ENCODE measurements around the gene SBNO2. TPM values are rescaled to one million over a fixed set of nuclear protein-coding genes. Genes with fewer than 3 reads are reported as not detected.
"Not testable (repeated sequence)": the region's sequence is repeated elsewhere in the genome, so short reads cannot be mapped to it uniquely, and the experiment has no call there.

The SBNO2 gene
- total RNA-seq, 2 donors from 2014 or later = 65.5 to 77.1 TPM

GRCh38 chr19:1130771-1131717, 43.0 kb downstream of the SBNO2 start:
- DNase-seq = no peak
- H3K4me3 ChIP-seq = peak overlapping the region; percentile 96
- TF ChIP-seq CTCF (IDR thresholded peaks at IDR 0.05) = no peak
- peaks cover 20% of the 10 kb centered on the region for H3K4me1 ChIP-seq
- H3K27ac ChIP-seq = peak overlapping the region; percentile 93
- H3K9ac ChIP-seq (ENCODE audit: low read depth in 2 of 2, low read length in 2 of 2) = peak overlapping the region; percentile 88 to 94
- intact Hi-C loops (cut with DNase I) = no loop called here
- H3K9me3 ChIP-seq = no peaks in the 10 kb centered on the region
- peaks cover 13% of the 10 kb centered on the region for H3K36me3 ChIP-seq
- no peaks in the 10 kb centered on the region for H3K27me3 ChIP-seq

- no peak for DNase-seq
- no peaks in the 10 kb centered on the region for H3K27me3 ChIP-seq
- peaks cover 14% of the 10 kb centered on the region for H3K4me1 ChIP-seq
- peaks cover 15% of the 10 kb centered on the region for H3K36me3 ChIP-seq
- H3K9ac ChIP-seq (ENCODE audit: low read depth in 2 of 2, low read length in 2 of 2) = no peak overlapping the region
- no peak overlapping the region for H3K27ac ChIP-seq
- TF ChIP-seq CTCF (IDR thresholded peaks at IDR 0.05) = no peak
- H3K4me3 ChIP-seq = no peak overlapping the region
- H3K9me3 ChIP-seq = no peaks in the 10 kb centered on the region
- intact Hi-C loops (cut with DNase I) = no loop called here
These were observed 44.5 kb downstream of the SBNO2 start for GRCh38 chr19:1129535-1129934.

GRCh38 chr19:1129084-1129483, 45.0 kb downstream of the SBNO2 start:
- H3K9me3 ChIP-seq; H3K27ac ChIP-seq; intact Hi-C loops (cut with DNase I); H3K9ac ChIP-seq (ENCODE audit: low read depth in 2 of 2, low read length in 2 of 2); DNase-seq; H3K27me3 ChIP-seq; H3K4me3 ChIP-seq: not testable (repeated sequence)
- H3K36me3 ChIP-seq = peaks cover 19% of the 10 kb centered on the region
- H3K4me1 ChIP-seq = peaks cover 14% of the 10 kb centered on the region

GRCh38 chr19:1128106-1128505, 46.0 kb downstream of the SBNO2 start:
- H3K27ac ChIP-seq = no peak overlapping the region

GRCh38 chr19:1126984-1127760, 46.9 kb downstream of the SBNO2 start:
- H3K4me1 ChIP-seq = peaks cover 7% of the 10 kb centered on the region
- H3K27me3 ChIP-seq = no peaks in the 10 kb centered on the region
- no peak for DNase-seq
- H3K36me3 ChIP-seq = peaks cover 29% of the 10 kb centered on the region
- no peak overlapping the region for H3K9ac ChIP-seq (ENCODE audit: low read depth in 2 of 2, low read length in 2 of 2)
- TF ChIP-seq CTCF (IDR thresholded peaks at IDR 0.05) = no peak
- H3K4me3 ChIP-seq = no peak overlapping the region
- intact Hi-C loops (cut with DNase I) = no loop called here
- H3K9me3 ChIP-seq = no peaks in the 10 kb centered on the region
- H3K27ac ChIP-seq = no peak overlapping the region

More at GRCh38 chr19:1128106-1128505, 46.0 kb downstream of the SBNO2 start:
- intact Hi-C loops (cut with DNase I) = no loop called here
- peaks cover 27% of the 10 kb centered on the region for H3K36me3 ChIP-seq
- H3K9ac ChIP-seq (ENCODE audit: low read depth in 2 of 2, low read length in 2 of 2) = no peak overlapping the region
- DNase-seq = peak; percentile 49
- TF ChIP-seq CTCF (IDR thresholded peaks at IDR 0.05) = no peak
- peaks cover 12% of the 10 kb centered on the region for H3K4me1 ChIP-seq
- no peak overlapping the region for H3K4me3 ChIP-seq
- no peaks in the 10 kb centered on the region for H3K27me3 ChIP-seq
- H3K9me3 ChIP-seq = no peaks in the 10 kb centered on the region

Data from colonic mucosa (tissue), 4 donors.